ENCODE measurements around the gene PCDHGA10. TPM values are rescaled to one million over a fixed set of nuclear protein-coding genes. Genes with fewer than 3 reads are reported as not detected.

The PCDHGA10 gene
- total and polyA plus RNA-seq, 9 of the 15 experiments (the other 6 are each of a cell fraction or from before 2014, with no cell fraction given) = 0.01 to 0.11 (median 0.05) TPM

DNA sequence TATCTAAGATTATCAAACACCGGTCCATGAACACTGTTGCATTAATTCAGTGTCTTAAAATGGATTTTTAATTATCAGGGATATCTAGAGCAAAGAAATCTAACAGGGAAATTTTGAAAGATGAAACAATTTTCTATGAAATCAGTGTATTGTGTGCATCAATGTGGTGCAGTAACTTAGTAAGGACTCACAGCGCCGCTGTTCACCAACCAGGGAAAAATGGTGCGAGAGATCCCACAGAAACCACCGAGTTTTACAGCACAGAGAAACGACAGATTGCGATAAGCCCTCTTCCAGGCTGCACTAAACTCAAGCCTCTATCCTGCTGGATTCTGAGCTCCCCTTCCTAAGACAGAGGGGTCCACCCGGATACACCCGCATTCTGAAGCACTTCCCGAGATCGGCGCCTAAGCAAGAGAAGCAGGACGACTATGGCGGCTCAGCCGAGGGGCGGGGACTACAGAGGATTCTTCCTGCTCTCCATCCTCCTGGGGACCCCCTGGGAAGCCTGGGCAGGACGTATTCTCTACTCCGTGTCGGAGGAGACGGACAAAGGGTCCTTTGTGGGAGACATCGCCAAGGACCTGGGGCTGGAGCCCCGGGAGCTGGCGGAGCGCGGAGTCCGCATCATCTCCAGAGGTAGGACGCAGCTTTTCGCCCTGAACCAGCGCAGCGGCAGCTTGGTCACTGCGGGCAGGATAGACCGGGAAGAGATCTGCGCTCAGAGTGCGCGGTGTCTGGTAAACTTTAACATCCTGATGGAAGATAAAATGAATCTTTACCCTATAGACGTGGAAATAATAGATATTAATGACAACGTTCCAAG, 30.1 kb upstream of the PCDHGA10 start, which contains the start of gene PCDHGA7 (continued):
- TF ChIP-seq ZNF609 (CRISPR knock-in tag; IDR thresholded peaks at IDR 0.05; ENCODE audit: borderline replicate concordance) = no peak
- no peak for TF ChIP-seq SREBF1 (IDR thresholded peaks at IDR 0.05; ENCODE audit: borderline replicate concordance, low read depth, low read length)
- TF ChIP-seq NFIC (IDR thresholded peaks at IDR 0.05) = no peak

GRCh38 chr5:141383345-141383744, 29.4 kb upstream of the PCDHGA10 start:
- FAIRE-seq (no peak), ATAC-seq (no peak; the same call in 2 of the 3 replicates)
- intact Hi-C loops (cut with micrococcal nuclease) = no loop called here
- no peak for TF ChIP-seq ZNF133 (CRISPR knock-in tag; IDR thresholded peaks at IDR 0.05)
- no peak for TF ChIP-seq PRMT5 (CRISPR knock-in tag; IDR thresholded peaks at IDR 0.05)
- TF ChIP-seq CREBBP (IDR thresholded peaks at IDR 0.05; ENCODE audit: low read depth, low read length) = no peak
- TF ChIP-seq, protein P1, sequence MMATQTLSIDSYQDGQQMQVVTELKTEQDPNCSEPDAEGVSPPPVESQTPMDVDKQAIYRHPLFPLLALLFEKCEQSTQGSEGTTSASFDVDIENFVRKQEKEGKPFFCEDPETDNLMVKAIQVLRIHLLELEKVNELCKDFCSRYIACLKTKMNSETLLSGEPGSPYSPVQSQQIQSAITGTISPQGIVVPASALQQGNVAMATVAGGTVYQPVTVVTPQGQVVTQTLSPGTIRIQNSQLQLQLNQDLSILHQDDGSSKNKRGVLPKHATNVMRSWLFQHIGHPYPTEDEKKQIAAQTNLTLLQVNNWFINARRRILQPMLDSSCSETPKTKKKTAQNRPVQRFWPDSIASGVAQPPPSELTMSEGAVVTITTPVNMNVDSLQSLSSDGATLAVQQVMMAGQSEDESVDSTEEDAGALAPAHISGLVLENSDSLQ (IDR thresholded peaks at IDR 0.05) = no peak
- TF ChIP-seq, protein P2, sequence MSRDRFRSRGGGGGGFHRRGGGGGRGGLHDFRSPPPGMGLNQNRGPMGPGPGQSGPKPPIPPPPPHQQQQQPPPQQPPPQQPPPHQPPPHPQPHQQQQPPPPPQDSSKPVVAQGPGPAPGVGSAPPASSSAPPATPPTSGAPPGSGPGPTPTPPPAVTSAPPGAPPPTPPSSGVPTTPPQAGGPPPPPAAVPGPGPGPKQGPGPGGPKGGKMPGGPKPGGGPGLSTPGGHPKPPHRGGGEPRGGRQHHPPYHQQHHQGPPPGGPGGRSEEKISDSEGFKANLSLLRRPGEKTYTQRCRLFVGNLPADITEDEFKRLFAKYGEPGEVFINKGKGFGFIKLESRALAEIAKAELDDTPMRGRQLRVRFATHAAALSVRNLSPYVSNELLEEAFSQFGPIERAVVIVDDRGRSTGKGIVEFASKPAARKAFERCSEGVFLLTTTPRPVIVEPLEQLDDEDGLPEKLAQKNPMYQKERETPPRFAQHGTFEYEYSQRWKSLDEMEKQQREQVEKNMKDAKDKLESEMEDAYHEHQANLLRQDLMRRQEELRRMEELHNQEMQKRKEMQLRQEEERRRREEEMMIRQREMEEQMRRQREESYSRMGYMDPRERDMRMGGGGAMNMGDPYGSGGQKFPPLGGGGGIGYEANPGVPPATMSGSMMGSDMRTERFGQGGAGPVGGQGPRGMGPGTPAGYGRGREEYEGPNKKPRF (IDR thresholded peaks at IDR 0.05; ENCODE audit: low read depth, low read length) = no peak
- no peak for TF ChIP-seq NELFE (IDR thresholded peaks at IDR 0.05; ENCODE audit: insufficient read depth, insufficient read length)
- TF ChIP-seq STAG1 (CRISPR knock-in tag; IDR thresholded peaks at IDR 0.05; ENCODE audit: borderline replicate concordance) = no peak
- TF ChIP-seq NFYB (IDR thresholded peaks at IDR 0.05; ENCODE audit: extremely low read depth, insufficient read length) = no peak

More at GRCh38 chr5:141383345-141383744, 29.4 kb upstream of the PCDHGA10 start:
- POLR2A ChIA-PET = interaction anchor here (0.6 kb wide), 1 partner anchor 30 kb away, joined by 3 read pairs; no protein-coding TSS in a partner anchor
- in situ Hi-C loops (cut with MboI) = no loop called here
- no peaks in the 10 kb centered on the region for H3K36me3 ChIP-seq (ENCODE audit: control insufficient read depth, insufficient read depth, low read length)
- no peaks in the 10 kb centered on the region for H3K79me2 ChIP-seq (ENCODE audit: control insufficient read depth, insufficient read depth, low read length)
- H3K4me1 ChIP-seq (replicated peaks in 1 of 2; ENCODE audit: control insufficient read depth in 2 of 2, insufficient read depth in 2 of 2, low read length in 2 of 2) = peaks cover 0 to 9% of the 10 kb centered on the region in 2 experiments; a peak in 2 of 5 replicates
- H3K9me1 ChIP-seq (ENCODE audit: control insufficient read depth, insufficient read depth, low read length) = no peaks in the 10 kb centered on the region
- CTCF ChIA-PET (ENCODE audit: low intra/inter-chr PET ratio) = interaction anchor here (0.9 kb wide), 1 partner anchor 180 kb away, joined by 5 read pairs; no protein-coding TSS in a partner anchor
- no peaks in the 10 kb centered on the region for H3K9me3 ChIP-seq (replicated peaks; ENCODE audit: control insufficient read depth, insufficient read depth, low read depth, low read length)
- H3K9ac ChIP-seq (ENCODE audit: insufficient read depth in 1 of 2, low read depth in 2 of 2, low read length in 2 of 2) = no peak overlapping the region
- no peaks in the 10 kb centered on the region for H4K20me1 ChIP-seq (replicated peaks; ENCODE audit: control insufficient read depth, insufficient read depth, low read length)
- peaks cover 9 to 28% of the 10 kb centered on the region in 2 experiments; a peak in 4 of 5 replicates for H3K27me3 ChIP-seq (ENCODE audit: control insufficient read depth in 2 of 2, insufficient read depth in 2 of 2, low read length in 2 of 2)
- H3K27ac ChIP-seq (ENCODE audit: extremely low read depth, low read depth, low read length) = no peak overlapping the region
- H3K4me2 ChIP-seq (ENCODE audit: insufficient read depth, low read length) = peak overlapping the region; percentile 69; the same call in 1 of the 2 replicates
- peak in 2 of 4 experiments; percentile 14 to 19 for DNase-seq (ENCODE audit: extremely low read depth in 1 of 4, low spot score in 3 of 4)
- H3K4me3 ChIP-seq = no peak overlapping the region
- BruUV-seq (replicated peaks) = no TSS peak
- WGBS (ENCODE audit: insufficient coverage, low coverage, missing lambda C conversion rate) = 3% methylated on average over 20 of the region's 21 CpGs
- peak overlapping the region; percentile 67; the same call in 1 of the 2 replicates for H2AFZ ChIP-seq (ENCODE audit: low read depth, low read length)
